Measurements from ENCODE around the gene SCNN1A.

DNA sequence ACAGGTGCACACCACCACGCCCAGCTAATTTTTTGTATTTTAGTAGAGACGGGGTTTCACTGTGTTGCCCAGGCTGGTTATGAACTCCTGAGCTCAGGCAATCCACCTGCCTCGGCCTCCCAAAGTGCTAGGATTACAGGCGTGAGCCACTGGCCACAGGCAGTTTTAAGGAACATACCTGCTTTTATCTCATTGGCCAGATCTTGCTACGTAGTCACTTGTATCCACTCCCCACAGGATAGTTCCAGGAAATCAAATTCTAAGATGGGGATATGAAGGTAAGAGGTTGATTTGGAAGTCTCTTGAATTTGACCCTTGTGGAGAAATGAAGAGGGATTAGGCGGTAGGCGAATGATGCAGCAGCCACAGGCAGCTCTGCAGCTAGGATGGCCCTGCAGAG lies 73.6 kb downstream of the SCNN1A start:
- TF ChIP-seq, protein P1, sequence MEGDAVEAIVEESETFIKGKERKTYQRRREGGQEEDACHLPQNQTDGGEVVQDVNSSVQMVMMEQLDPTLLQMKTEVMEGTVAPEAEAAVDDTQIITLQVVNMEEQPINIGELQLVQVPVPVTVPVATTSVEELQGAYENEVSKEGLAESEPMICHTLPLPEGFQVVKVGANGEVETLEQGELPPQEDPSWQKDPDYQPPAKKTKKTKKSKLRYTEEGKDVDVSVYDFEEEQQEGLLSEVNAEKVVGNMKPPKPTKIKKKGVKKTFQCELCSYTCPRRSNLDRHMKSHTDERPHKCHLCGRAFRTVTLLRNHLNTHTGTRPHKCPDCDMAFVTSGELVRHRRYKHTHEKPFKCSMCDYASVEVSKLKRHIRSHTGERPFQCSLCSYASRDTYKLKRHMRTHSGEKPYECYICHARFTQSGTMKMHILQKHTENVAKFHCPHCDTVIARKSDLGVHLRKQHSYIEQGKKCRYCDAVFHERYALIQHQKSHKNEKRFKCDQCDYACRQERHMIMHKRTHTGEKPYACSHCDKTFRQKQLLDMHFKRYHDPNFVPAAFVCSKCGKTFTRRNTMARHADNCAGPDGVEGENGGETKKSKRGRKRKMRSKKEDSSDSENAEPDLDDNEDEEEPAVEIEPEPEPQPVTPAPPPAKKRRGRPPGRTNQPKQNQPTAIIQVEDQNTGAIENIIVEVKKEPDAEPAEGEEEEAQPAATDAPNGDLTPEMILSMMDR (conservative IDR thresholded peaks at IDR 0.05 in 1 of 2, IDR thresholded peaks at IDR 0.05 in 1 of 2; ENCODE audit: low read depth in 1 of 2, low read length in 2 of 2) = no peak
- TF ChIP-seq EZH2 (IDR thresholded peaks at IDR 0.05; ENCODE audit: low read length, missing control alignments) = no peak
